Measurements from ENCODE around the gene RMDN2. TPM values are rescaled to one million over a fixed set of nuclear protein-coding genes. Genes with fewer than 3 reads are reported as not detected.

The RMDN2 gene
- total and polyA plus RNA-seq, 2 experiments from 2014 or later: 5.8 to 11.1 TPM

- Histone ChIP-seq H3K9ac (no peak overlapping the region), H3K4me3 (no peak overlapping the region), H3K4me1 (ENCODE audit: insufficient read depth) (peaks cover 46% of the 10 kb centered on the region), H3K79me2 (ENCODE audit: insufficient read depth) (no peaks in the 10 kb centered on the region), H3K36me3 (ENCODE audit: low read depth) (no peaks in the 10 kb centered on the region), H3K9me2 (ENCODE audit: insufficient read depth) (no peaks in the 10 kb centered on the region), H3K27ac (no peak overlapping the region), H3K27me3 (replicated peaks; ENCODE audit: insufficient read depth) (no peaks in the 10 kb centered on the region), H3K4me2 (ENCODE audit: unreplicated experiment) (no peak overlapping the region), H4K20me1 (ENCODE audit: insufficient read depth) (no peaks in the 10 kb centered on the region), H2AFZ (no peak overlapping the region), H3F3A (ENCODE audit: insufficient read depth) (peaks cover 46% of the 10 kb centered on the region), H3K9me3 (ENCODE audit: low read depth) (no peaks in the 10 kb centered on the region)
- in situ Hi-C loops (cut with MboI): no loop called here
- DNase-seq: no peak
- TF ChIP-seq EZH2phosphoT487 (IDR thresholded peaks at IDR 0.05; ENCODE audit: insufficient read depth, low read depth): no peak
- TF ChIP-seq EZH2 (IDR thresholded peaks at IDR 0.05; ENCODE audit: insufficient read depth, poor library complexity, severe bottlenecking): no peak
- 94 to 97% methylated on average over 5 of the region's 5 CpGs for WGBS, 2 experiments (ENCODE audit: low coverage in 1 of 2, low lambda C conversion rate in 2 of 2, missing lambda C conversion rate in 2 of 2)
Measured at GRCh38 chr2:37914340-37914739, 10.7 kb upstream of the RMDN2 start.

DNA sequence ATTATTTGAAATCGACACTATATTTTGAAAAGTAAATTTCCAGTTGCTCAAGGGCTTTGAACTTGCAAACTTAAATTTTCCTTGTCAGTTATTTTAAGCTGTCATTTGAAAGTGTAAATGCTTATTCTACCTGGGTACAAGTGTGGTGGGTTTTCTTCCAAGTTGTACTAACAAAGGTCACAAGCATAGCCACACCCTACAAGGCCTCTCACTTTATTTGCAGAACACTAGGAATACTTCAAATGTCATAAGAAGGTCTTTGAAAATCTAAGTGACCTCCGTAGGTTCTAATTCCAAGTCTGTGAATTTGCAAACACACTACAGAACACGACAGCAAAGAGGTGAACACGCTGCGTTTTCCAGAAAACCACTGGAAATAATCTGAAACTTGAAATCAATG, 9.3 kb upstream of the RMDN2 start:
- Histone ChIP-seq H3K4me2 (ENCODE audit: unreplicated experiment) (no peak overlapping the region), H3K27ac (peak overlapping the region; percentile 84; the same call in 1 of the 2 replicates), H4K20me1 (ENCODE audit: insufficient read depth) (no peaks in the 10 kb centered on the region), H2AFZ (no peak overlapping the region), H3K9ac (no peak overlapping the region), H3K4me1 (ENCODE audit: insufficient read depth) (peaks cover 35% of the 10 kb centered on the region), H3K9me3 (ENCODE audit: low read depth) (no peaks in the 10 kb centered on the region), H3K4me3 (no peak overlapping the region), H3F3A (ENCODE audit: insufficient read depth) (peaks cover 35% of the 10 kb centered on the region), H3K9me2 (ENCODE audit: insufficient read depth) (no peaks in the 10 kb centered on the region), H3K27me3 (replicated peaks; ENCODE audit: insufficient read depth) (no peaks in the 10 kb centered on the region), H3K79me2 (ENCODE audit: insufficient read depth) (no peaks in the 10 kb centered on the region), H3K36me3 (ENCODE audit: low read depth) (no peaks in the 10 kb centered on the region)
- TF ChIP-seq EZH2 (IDR thresholded peaks at IDR 0.05; ENCODE audit: insufficient read depth, poor library complexity, severe bottlenecking) (no peak), EZH2phosphoT487 (IDR thresholded peaks at IDR 0.05; ENCODE audit: insufficient read depth, low read depth) (no peak)
- 94% methylated on average over 5 of the region's 5 CpGs for WGBS, 2 experiments (ENCODE audit: low coverage in 1 of 2, low lambda C conversion rate in 2 of 2, missing lambda C conversion rate in 2 of 2)
- in situ Hi-C loops (cut with MboI): no loop called here
- no peak for DNase-seq

GRCh38 chr2:37916512-37917082, 8.5 kb upstream of the RMDN2 start:
- Histone ChIP-seq H3K79me2 (ENCODE audit: insufficient read depth) (no peaks in the 10 kb centered on the region), H3K36me3 (ENCODE audit: low read depth) (no peaks in the 10 kb centered on the region), H4K20me1 (ENCODE audit: insufficient read depth) (no peaks in the 10 kb centered on the region), H3K4me2 (ENCODE audit: unreplicated experiment) (peak overlapping the region; percentile 76), H3K27me3 (replicated peaks; ENCODE audit: insufficient read depth) (no peaks in the 10 kb centered on the region), H3K9me2 (ENCODE audit: insufficient read depth) (no peaks in the 10 kb centered on the region), H3K4me1 (ENCODE audit: insufficient read depth) (peaks cover 31% of the 10 kb centered on the region), H3F3A (ENCODE audit: insufficient read depth) (peaks cover 34% of the 10 kb centered on the region), H3K9ac (peak overlapping the region; percentile 48), H3K9me3 (ENCODE audit: low read depth) (no peaks in the 10 kb centered on the region), H3K4me3 (peak overlapping the region; percentile 61), H3K27ac (peak overlapping the region; percentile 84), H2AFZ (no peak overlapping the region)
- DNase-seq: peak; percentile 99
- in situ Hi-C loops (cut with MboI): no loop called here
- TF ChIP-seq EZH2 (IDR thresholded peaks at IDR 0.05; ENCODE audit: insufficient read depth, poor library complexity, severe bottlenecking): no peak
- peak; percentile 90; the same call in 1 of the 2 replicates for TF ChIP-seq EZH2phosphoT487 (IDR thresholded peaks at IDR 0.05; ENCODE audit: insufficient read depth, low read depth)
- 42 to 44% methylated on average over 3 of the region's 3 CpGs for WGBS, 2 experiments (ENCODE audit: low coverage in 1 of 2, low lambda C conversion rate in 2 of 2, missing lambda C conversion rate in 2 of 2)

GRCh38 chr2:37917281-37918228, 7.5 kb upstream of the RMDN2 start:
- no peaks in the 10 kb centered on the region for H4K20me1 ChIP-seq (ENCODE audit: insufficient read depth)
- WGBS, 2 experiments (ENCODE audit: low coverage in 1 of 2, low lambda C conversion rate in 2 of 2, missing lambda C conversion rate in 2 of 2): 56 to 57% methylated on average over 9 of the region's 9 CpGs
- no peaks in the 10 kb centered on the region for H3K9me3 ChIP-seq (ENCODE audit: low read depth)
- DNase-seq: peak; percentile 55
- in situ Hi-C loops (cut with MboI): no loop called here
- H3K27ac ChIP-seq: peak overlapping the region; percentile 84
- no peaks in the 10 kb centered on the region for H3K79me2 ChIP-seq (ENCODE audit: insufficient read depth)
- H2AFZ ChIP-seq: no peak overlapping the region
- H3K27me3 ChIP-seq (replicated peaks; ENCODE audit: insufficient read depth): no peaks in the 10 kb centered on the region
- peak overlapping the region; percentile 76 for H3K4me2 ChIP-seq (ENCODE audit: unreplicated experiment)
- no peaks in the 10 kb centered on the region for H3K36me3 ChIP-seq (ENCODE audit: low read depth)
- peaks cover 22% of the 10 kb centered on the region for H3K4me1 ChIP-seq (ENCODE audit: insufficient read depth)
- peaks cover 27% of the 10 kb centered on the region for H3F3A ChIP-seq (ENCODE audit: insufficient read depth)
- no peaks in the 10 kb centered on the region for H3K9me2 ChIP-seq (ENCODE audit: insufficient read depth)
- no peak for TF ChIP-seq EZH2 (IDR thresholded peaks at IDR 0.05; ENCODE audit: insufficient read depth, poor library complexity, severe bottlenecking)
- no peak for TF ChIP-seq EZH2phosphoT487 (IDR thresholded peaks at IDR 0.05; ENCODE audit: insufficient read depth, low read depth)
- peak overlapping the region; percentile 61 for H3K4me3 ChIP-seq
- peak overlapping the region; percentile 48 for H3K9ac ChIP-seq
